GM19238 (cell line): Measurements from ENCODE around the gene ARGLU1.
"Not testable (repeated sequence)": the region's sequence is repeated elsewhere in the genome, so short reads cannot be mapped to it uniquely, and the experiment has no call there.

Source experiments
- DNase-seq: peaks from one replicate; pipeline ENCODE4 v3.0.0; 2011; ENCODE audit warnings: low spot score; ENCODE audit not compliant: insufficient read length

ARGLU1 gene

GRCh38 chr13:106567474-106568298 lies at the start of gene ARGLU1:
TSS of gene ARGLU1 (minus strand) at chr13:106568137. CDS start at chr13:106567919, 218 bp downstream.
- DNase-seq: peak; percentile 77

GRCh38 chr13:106617561-106617960 lies 49.6 kb upstream of the ARGLU1 start:
- DNase-seq: no peak

- no peak for DNase-seq
Observed at GRCh38 chr13:106616729-106617128, 48.8 kb upstream of the ARGLU1 start.

- no peak for DNase-seq
Observed at GRCh38 chr13:106614874-106615273, 46.9 kb upstream of the ARGLU1 start.

GRCh38 chr13:106612688-106613087 lies 44.8 kb upstream of the ARGLU1 start:
- no peak for DNase-seq

GRCh38 chr13:106610486-106610885 lies 42.5 kb upstream of the ARGLU1 start:
- DNase-seq: no peak

GRCh38 chr13:106609116-106609515 lies 41.2 kb upstream of the ARGLU1 start:
- DNase-seq: no peak

- DNase-seq: no peak
Observed at GRCh38 chr13:106603546-106603945, 35.6 kb upstream of the ARGLU1 start.

- DNase-seq: no peak
Observed at GRCh38 chr13:106602178-106602577, 34.2 kb upstream of the ARGLU1 start.

- DNase-seq: no peak
Observed at GRCh38 chr13:106601489-106601888, 33.6 kb upstream of the ARGLU1 start.

- DNase-seq: not testable (repeated sequence)
Observed at GRCh38 chr13:106600798-106601135, 32.8 kb upstream of the ARGLU1 start.

GRCh38 chr13:106599875-106600797 lies 32.2 kb upstream of the ARGLU1 start:
- no peak for DNase-seq

- no peak for DNase-seq
Observed at GRCh38 chr13:106597749-106598395, 29.9 kb upstream of the ARGLU1 start.

- DNase-seq: no peak
Observed at GRCh38 chr13:106597186-106597585, 29.2 kb upstream of the ARGLU1 start.

- DNase-seq: no peak
Observed at GRCh38 chr13:106596275-106596937, 28.5 kb upstream of the ARGLU1 start.

GRCh38 chr13:106595625-106596024 lies 27.7 kb upstream of the ARGLU1 start:
- DNase-seq: no peak

GRCh38 chr13:106594980-106595379 lies 27.0 kb upstream of the ARGLU1 start:
- no peak for DNase-seq

GRCh38 chr13:106593132-106593531 lies 25.2 kb upstream of the ARGLU1 start:
- no peak for DNase-seq

GRCh38 chr13:106591299-106591698 lies 23.4 kb upstream of the ARGLU1 start:
- DNase-seq: no peak

GRCh38 chr13:106589716-106590115 lies 21.8 kb upstream of the ARGLU1 start:
- DNase-seq: no peak

GRCh38 chr13:106588367-106588766 lies 20.4 kb upstream of the ARGLU1 start:
- no peak for DNase-seq
